GM19395 (cell line): ENCODE data around the gene CRYBA2.

Experiments
- ATAC-seq: cut with Tn5 transposase; IDR thresholded peaks from one replicate; pipeline ENCODE4 v1.9.1; 2021; ENCODE audit warnings: mild to moderate bottlenecking, moderate library complexity; ENCODE audit not compliant: unreplicated experiment

The CRYBA2 gene

DNA sequence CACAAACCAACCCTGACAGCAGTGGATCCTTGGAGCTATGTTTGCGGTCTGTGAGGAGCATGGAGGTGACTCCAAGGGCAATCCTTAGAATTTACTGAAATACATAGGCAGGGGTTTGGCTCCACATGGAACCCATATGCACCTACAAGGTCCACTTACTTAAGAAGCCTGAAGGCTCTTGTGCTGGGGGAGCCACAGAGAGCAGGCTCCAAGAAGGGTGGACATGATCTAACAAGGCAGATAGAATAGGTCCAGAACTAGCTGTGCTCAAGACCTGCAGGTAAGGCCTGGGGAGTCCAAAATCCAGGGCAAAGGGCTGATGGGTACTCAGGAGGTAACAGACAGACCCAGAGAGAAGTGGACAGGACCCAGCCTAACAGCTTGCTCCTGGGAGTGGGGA is 34.9 kb downstream of the CRYBA2 start:
- no peak for ATAC-seq

DNA sequence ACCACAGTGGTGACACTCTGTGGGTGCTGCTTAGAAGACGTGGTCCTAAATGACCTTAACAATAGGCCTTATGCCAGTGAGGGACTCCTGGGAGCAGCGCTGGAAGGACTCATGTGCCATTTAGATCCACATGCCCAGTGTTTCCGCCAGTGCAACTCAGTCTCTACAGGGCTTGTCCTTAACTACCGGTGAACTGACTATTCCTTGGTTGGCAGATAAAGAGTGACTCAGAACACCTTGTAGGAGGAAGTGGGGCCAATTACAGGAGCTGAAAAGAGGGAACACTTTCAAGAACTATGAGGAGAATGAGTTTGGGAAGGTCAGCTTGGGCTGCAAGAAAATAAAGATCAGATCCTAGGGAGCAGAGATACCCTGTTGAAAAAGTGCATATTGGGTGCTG is 35.6 kb downstream of the CRYBA2 start:
- ATAC-seq, result no peak

DNA sequence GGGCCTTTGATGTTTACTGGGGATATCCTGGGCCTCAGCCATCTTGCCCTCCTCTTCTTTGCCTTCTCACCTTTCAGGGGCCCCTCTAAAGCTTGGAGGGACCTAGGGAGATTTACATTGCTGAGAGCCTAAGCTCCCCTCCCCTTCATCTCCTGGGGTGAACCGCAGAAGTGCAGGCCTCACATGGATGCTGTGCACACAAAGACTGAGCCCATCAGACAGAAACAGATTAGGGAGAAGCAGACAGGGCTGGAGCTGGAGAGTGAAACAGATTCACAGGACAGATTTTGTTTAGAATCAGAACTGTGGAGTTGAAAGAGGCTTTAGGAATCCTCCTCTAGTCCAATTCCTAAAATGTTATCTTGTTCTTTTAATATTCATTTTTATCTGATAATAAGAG is 37.2 kb downstream of the CRYBA2 start:
- ATAC-seq, result no peak

DNA sequence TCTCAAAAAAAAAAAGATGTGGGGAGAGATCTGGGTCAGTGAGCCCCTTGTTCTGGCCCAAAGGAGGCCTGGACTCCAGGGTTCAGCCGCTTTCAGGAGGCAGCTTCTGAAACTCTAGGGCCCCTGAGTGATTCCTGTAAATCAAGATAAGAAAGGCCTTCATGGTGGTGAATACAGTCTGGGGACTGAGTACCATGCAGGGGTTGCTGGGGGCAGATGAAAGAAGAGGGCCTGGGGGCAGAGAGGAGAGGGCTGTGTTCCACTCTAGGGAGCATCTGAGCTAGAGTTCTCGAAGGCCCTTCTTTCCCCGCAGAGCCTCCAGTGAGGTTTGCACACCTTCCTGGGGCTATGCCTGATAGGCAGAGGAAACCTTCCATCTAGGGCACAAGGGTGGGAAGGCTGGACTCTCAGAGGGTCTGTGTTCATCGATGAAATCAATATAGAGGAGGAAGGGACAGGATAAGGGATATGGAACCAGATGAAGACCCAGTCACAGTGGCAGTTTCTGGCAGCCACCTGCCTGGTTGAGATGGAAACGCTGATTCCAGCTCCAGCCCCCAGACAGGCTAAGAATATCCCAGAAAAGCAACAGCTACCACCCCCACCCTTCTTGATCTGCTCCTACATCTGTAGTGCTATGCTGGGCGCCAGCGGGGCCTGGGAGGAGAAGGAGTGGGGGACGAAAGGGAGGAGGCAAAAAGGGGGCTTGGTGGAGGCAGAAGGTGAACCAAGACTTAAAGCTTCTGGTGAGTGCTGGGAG is 38.5 kb downstream of the CRYBA2 start:
- no peak for ATAC-seq

DNA sequence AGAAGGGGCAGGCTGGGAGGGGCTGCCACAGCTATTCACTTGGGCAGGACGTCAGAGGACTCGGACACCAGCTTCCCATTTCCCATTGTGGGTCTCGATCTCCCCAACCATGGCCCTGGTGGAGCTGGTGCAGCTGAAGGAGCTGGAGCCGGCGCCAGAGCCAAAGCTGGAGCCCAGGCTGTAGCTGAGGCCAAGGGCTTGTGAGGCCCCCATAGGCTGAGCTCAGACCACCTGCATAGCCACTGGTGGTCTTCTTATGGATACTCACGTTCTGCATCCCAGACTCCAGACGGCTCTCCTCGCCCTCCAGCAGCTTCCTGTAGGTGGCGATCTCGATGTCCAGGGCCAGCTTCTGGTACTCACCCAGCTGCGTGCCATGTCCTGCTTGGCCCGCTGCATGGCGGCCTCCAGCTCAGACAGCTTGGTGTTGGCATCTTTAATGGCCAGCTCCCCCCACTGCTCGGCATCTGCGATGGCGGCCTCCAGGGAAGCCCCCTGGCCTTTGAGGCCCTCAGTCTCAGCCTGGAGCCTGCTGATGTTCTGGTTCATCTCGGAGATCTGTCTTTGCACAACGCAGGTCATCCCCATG is 39.8 kb downstream of the CRYBA2 start:
- ATAC-seq, result no peak

DNA sequence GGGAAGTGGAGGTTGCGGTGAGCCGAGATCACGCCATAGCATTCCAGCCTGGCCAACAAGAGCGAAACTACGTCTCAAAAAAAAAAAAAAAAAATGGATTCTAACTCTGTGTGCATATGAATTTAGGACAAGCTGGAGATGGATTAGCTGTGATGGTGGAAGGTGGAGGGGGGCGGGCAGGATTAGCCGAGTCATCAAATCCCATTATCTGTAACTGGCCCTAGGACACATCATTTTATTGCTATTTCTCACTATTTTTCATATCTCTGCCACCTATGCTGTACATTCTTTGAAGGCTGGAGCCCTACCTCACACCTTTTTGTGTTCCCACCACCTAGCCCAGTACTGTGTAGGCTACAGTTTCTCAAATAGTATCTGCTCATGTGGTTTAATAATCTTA is 41.1 kb downstream of the CRYBA2 start:
- ATAC-seq, result no peak

DNA sequence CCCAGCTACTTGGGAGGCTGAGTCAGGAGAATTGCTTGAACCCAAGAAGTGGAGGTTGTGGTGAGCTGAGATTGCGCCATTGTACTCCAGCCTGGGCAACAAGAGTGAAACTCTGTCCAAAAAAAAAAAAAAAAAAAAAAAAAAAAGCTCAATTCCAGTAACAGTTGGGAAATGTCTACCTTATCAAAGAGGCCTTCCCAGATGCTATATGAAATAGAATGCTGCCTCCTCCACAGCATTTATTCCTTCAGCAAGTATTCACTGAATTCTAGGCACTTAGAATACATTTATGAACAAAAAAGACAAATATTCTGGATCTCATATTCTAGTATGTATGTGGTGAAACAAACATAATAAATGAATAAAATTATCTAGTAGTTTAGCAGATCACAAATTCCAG is 46.6 kb downstream of the CRYBA2 start:
- ATAC-seq, result no peak

DNA sequence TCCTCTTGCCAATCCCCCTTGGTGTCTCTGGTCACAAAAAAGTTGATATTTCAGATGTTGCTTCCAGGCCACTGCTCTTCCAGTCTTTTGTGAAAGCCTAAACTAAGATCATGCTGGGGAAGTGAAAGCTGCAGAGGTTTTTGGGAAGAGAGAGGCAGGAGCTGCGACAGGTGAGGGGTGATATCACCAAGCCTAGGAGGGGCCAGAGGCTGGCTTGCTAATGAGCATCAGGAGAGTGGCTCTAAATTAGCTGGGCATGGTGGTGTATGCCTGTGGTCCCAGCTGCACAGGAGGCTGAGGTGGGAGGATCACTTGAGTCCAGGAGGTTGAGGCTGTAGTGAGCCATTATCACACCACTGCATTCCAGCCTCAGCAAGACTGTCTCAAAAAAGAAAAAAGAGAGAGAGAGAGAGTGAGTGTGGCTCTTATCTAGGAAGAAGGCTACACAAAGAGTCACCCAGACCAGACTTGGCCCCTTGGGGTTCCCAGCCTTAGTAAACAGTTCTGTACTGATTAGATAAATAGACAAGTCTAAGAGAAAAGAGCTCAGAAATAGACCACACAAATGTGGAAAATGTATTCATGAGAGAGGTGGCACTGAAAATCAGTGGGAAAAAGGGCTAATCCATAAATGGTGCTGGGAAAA is 48.3 kb downstream of the CRYBA2 start:
- no peak for ATAC-seq
